SK-N-SH treated with all-trans-retinoic acid at 6 μM for 48 hours (cell line): ENCODE data around the gene SEC14L5.

Source experiments
- ATAC-seq: fragments of 200-7000 bp; cut with Tn5 transposase; 3 replicates; pipeline ENCODE4 v1.9.1; 2020; ENCODE audit warnings: mild to moderate bottlenecking, moderate library complexity
- ARNTL ChIP-seq: fragments of 450-650 bp; formaldehyde crosslinking; IDR thresholded peaks from 2 replicates; pipeline ENCODE4 v1.5.0; 2020; ENCODE audit warnings: low read depth, mild to moderate bottlenecking, moderate library complexity, borderline replicate concordance
- BACH2 ChIP-seq: fragments of 250-450 bp; sonication (Bioruptor Pico); IDR thresholded peaks from 2 replicates; pipeline ENCODE4 v1.9.0; 2021; ENCODE audit warnings: mild to moderate bottlenecking, borderline replicate concordance
- CREB5 ChIP-seq: fragments of 250-450 bp; sonication (Bioruptor Pico); IDR thresholded peaks from 2 replicates; pipeline ENCODE4 v1.5.1; 2020; ENCODE audit warnings: low read depth, mild to moderate bottlenecking, moderate library complexity
- CSDC2 ChIP-seq: fragments of 250-450 bp; sonication (Bioruptor Pico); IDR thresholded peaks from 2 replicates; pipeline ENCODE4 v1.5.0; 2020; ENCODE audit warnings: mild to moderate bottlenecking, moderate library complexity
- CSRNP3 ChIP-seq: fragments of 250-450 bp; sonication (Bioruptor Pico); IDR thresholded peaks from 2 replicates; pipeline ENCODE4 v1.5.1; 2021; ENCODE audit warnings: mild to moderate bottlenecking, moderate library complexity
- ESRRG ChIP-seq: fragments of 250-450 bp; sonication (Bioruptor Pico); IDR thresholded peaks from 2 replicates; pipeline ENCODE4 v1.6.1; 2021; ENCODE audit warnings: mild to moderate bottlenecking
- GLIS3 ChIP-seq: fragments of 250-450 bp; sonication (Bioruptor Pico); IDR thresholded peaks from 2 replicates; pipeline ENCODE4 v1.5.0; 2020; ENCODE audit warnings: mild to moderate bottlenecking, moderate library complexity
- ISL1 ChIP-seq: fragments of 250-450 bp; sonication (Bioruptor Pico); IDR thresholded peaks from 2 replicates; pipeline ENCODE4 v2.1.2; 2022; ENCODE audit warnings: mild to moderate bottlenecking, moderate library complexity
- OSR1 ChIP-seq: fragments of 250-450 bp; sonication (Bioruptor Pico); IDR thresholded peaks from 2 replicates; pipeline ENCODE4 v1.8.0; 2022; ENCODE audit warnings: moderate library complexity, mild to moderate bottlenecking, inconsistent platforms
- PATZ1 ChIP-seq: fragments of 250-450 bp; sonication (Bioruptor Pico); IDR thresholded peaks from 2 replicates; pipeline ENCODE4 v1.8.0; 2020; ENCODE audit warnings: mild to moderate bottlenecking, moderate library complexity, borderline replicate concordance
- POU6F1 ChIP-seq: fragments of 250-450 bp; sonication (Bioruptor Pico); IDR thresholded peaks from 2 replicates; pipeline ENCODE4 v1.8.0; 2021; ENCODE audit warnings: low read depth, mild to moderate bottlenecking, moderate library complexity, borderline replicate concordance
- PPARA ChIP-seq: fragments of 250-450 bp; sonication (Bioruptor Pico); IDR thresholded peaks from 2 replicates; pipeline ENCODE4 v1.5.0; 2020; ENCODE audit warnings: mild to moderate bottlenecking, borderline replicate concordance
- RARB ChIP-seq: fragments of 250-450 bp; sonication (Bioruptor Pico); IDR thresholded peaks from 2 replicates; pipeline ENCODE4 v1.8.0; 2021; ENCODE audit warnings: mild to moderate bottlenecking, moderate library complexity
- SNAI2 ChIP-seq: fragments of 250-450 bp; sonication (Bioruptor Pico); IDR thresholded peaks from 2 replicates; pipeline ENCODE4 v1.5.0; 2020; ENCODE audit warnings: mild to moderate bottlenecking, moderate library complexity
- TOX ChIP-seq: fragments of 250-450 bp; sonication (Bioruptor Pico); IDR thresholded peaks from 2 replicates; pipeline ENCODE4 v1.8.0; 2021; ENCODE audit warnings: mild to moderate bottlenecking, moderate library complexity, borderline replicate concordance
- TSHZ2 ChIP-seq: fragments of 250-450 bp; sonication (Bioruptor Pico); IDR thresholded peaks from 2 replicates; pipeline ENCODE4 v1.5.0; 2020; ENCODE audit warnings: mild to moderate bottlenecking, moderate library complexity
- ZFP3 ChIP-seq: fragments of 250-450 bp; sonication (Bioruptor Pico); IDR thresholded peaks from 2 replicates; pipeline ENCODE4 v1.5.0; 2020; ENCODE audit warnings: mild to moderate bottlenecking, moderate library complexity
- ZFP30 ChIP-seq: fragments of 450-650 bp; formaldehyde crosslinking; IDR thresholded peaks from 2 replicates; pipeline ENCODE4 v1.5.0; 2022; ENCODE audit warnings: mild to moderate bottlenecking, moderate library complexity
- ZNF565 ChIP-seq: fragments of 450-650 bp; formaldehyde crosslinking; conservative IDR thresholded peaks from 2 replicates; pipeline ENCODE4 v1.5.0; 2020; ENCODE audit warnings: low read depth, mild to moderate bottlenecking, moderate library complexity
- ZNF70 ChIP-seq: fragments of 450-650 bp; formaldehyde crosslinking; IDR thresholded peaks from 2 replicates; pipeline ENCODE4 v1.5.0; 2020; ENCODE audit warnings: mild to moderate bottlenecking, moderate library complexity
- ZNF8 ChIP-seq: fragments of 450-650 bp; formaldehyde crosslinking; IDR thresholded peaks from 2 replicates; pipeline ENCODE4 v1.5.0; 2020; ENCODE audit warnings: mild to moderate bottlenecking, moderate library complexity

Gene SEC14L5

GRCh38 chr16:4923853-4924252 lies 34.3 kb upstream of the SEC14L5 start:
- no peak for ATAC-seq
- TF ChIP-seq BACH2 (CRISPR knock-in tag): no peak
- TF ChIP-seq ZNF565 (CRISPR knock-in tag): no peak
- no peak for TF ChIP-seq ARNTL (CRISPR knock-in tag)
- no peak for TF ChIP-seq CSDC2 (CRISPR knock-in tag)

GRCh38 chr16:4924593-4925292 lies 33.4 kb upstream of the SEC14L5 start:
- TF ChIP-seq OSR1 (CRISPR knock-in tag): no peak
- no peak for TF ChIP-seq ZNF8 (CRISPR knock-in tag)
- TF ChIP-seq CREB5 (CRISPR knock-in tag): no peak
- TF ChIP-seq ISL1 (CRISPR knock-in tag): no peak
- TF ChIP-seq ZFP3 (CRISPR knock-in tag): no peak
- TF ChIP-seq ZNF565 (CRISPR knock-in tag): no peak
- no peak for TF ChIP-seq SNAI2
- no peak for TF ChIP-seq ARNTL (CRISPR knock-in tag)
- no peak for TF ChIP-seq POU6F1 (CRISPR knock-in tag)
- TF ChIP-seq ZFP30 (CRISPR knock-in tag): no peak
- no peak for TF ChIP-seq TOX
- no peak for TF ChIP-seq PPARA
- TF ChIP-seq, all 23 proteins: peak for 0
- ATAC-seq: peak; percentile 40; the same call in 1 of the 3 replicates

GRCh38 chr16:4925293-4925607 lies 32.9 kb upstream of the SEC14L5 start:
- TF ChIP-seq ZNF70 (CRISPR knock-in tag): no peak
- no peak for TF ChIP-seq PPARA
- TF ChIP-seq RARB (CRISPR knock-in tag): no peak
- no peak for TF ChIP-seq ZNF565 (CRISPR knock-in tag)
- TF ChIP-seq ARNTL (CRISPR knock-in tag): no peak
- TF ChIP-seq ESRRG (CRISPR knock-in tag): no peak
- TF ChIP-seq ISL1 (CRISPR knock-in tag): no peak
- no peak for TF ChIP-seq ZNF8 (CRISPR knock-in tag)
- TF ChIP-seq CSRNP3 (CRISPR knock-in tag): no peak
- no peak for TF ChIP-seq PATZ1 (CRISPR knock-in tag)
- no peak for TF ChIP-seq GLIS3 (CRISPR knock-in tag)

GRCh38 chr16:4925791-4926190 lies 32.3 kb upstream of the SEC14L5 start:
- no peak for ATAC-seq
- no peak for TF ChIP-seq CSRNP3 (CRISPR knock-in tag)
- no peak for TF ChIP-seq ZFP3 (CRISPR knock-in tag)
- no peak for TF ChIP-seq RARB (CRISPR knock-in tag)
- no peak for TF ChIP-seq ISL1 (CRISPR knock-in tag)
- no peak for TF ChIP-seq OSR1 (CRISPR knock-in tag)
- no peak for TF ChIP-seq ZNF8 (CRISPR knock-in tag)
- no peak for TF ChIP-seq TSHZ2 (CRISPR knock-in tag)
- TF ChIP-seq PATZ1 (CRISPR knock-in tag): no peak
- TF ChIP-seq CSDC2 (CRISPR knock-in tag): no peak
- no peak for TF ChIP-seq ZFP30 (CRISPR knock-in tag)
- TF ChIP-seq CREB5 (CRISPR knock-in tag): no peak

More at GRCh38 chr16:4925293-4925607, 32.9 kb upstream of the SEC14L5 start:
- ATAC-seq: no peak
